HEK293 (cell line): ENCODE measurements around the gene C17orf67.
A peak's percentile ranks its signal among the peaks of the same experiment; 100 is the strongest.

Experiments
- ATF2 ChIP-seq: fragments of 450-650 bp; formaldehyde crosslinking; IDR thresholded peaks from 2 replicates; pipeline ENCODE4 v1.5.1; 2016; ENCODE audit warnings: missing biosample characterization, missing genetic modification characterization, low read depth
- CTCF ChIP-seq: fragments of 450-650 bp; formaldehyde crosslinking; IDR thresholded peaks from 2 replicates; pipeline ENCODE4 v1.5.1; 2016; ENCODE audit warnings: missing biosample characterization, missing genetic modification characterization
- GLI2 ChIP-seq: fragments of 450-650 bp; formaldehyde crosslinking; IDR thresholded peaks from 2 replicates; pipeline ENCODE4; 2017; ENCODE audit warnings: missing biosample characterization, missing genetic modification characterization, low read depth, borderline replicate concordance
- REST ChIP-seq: fragments of 450-650 bp; formaldehyde crosslinking; IDR thresholded peaks from 2 replicates; pipeline ENCODE4 v1.5.1; 2016; ENCODE audit warnings: missing biosample characterization, missing genetic modification characterization
- SCRT1 ChIP-seq: fragments of 450-650 bp; formaldehyde crosslinking; IDR thresholded peaks from 2 replicates; pipeline ENCODE4 v1.5.1; 2016; ENCODE audit warnings: missing biosample characterization, missing genetic modification characterization, borderline replicate concordance
- SETDB1 ChIP-seq: IDR thresholded peaks from one replicate; pipeline ENCODE4 v1.6.1; 2017; ENCODE audit warnings: mild to moderate bottlenecking, low read length, moderate library complexity, mixed read lengths; ENCODE audit not compliant: insufficient read length
- TRIM28 ChIP-seq: IDR thresholded peaks from 2 replicates; pipeline ENCODE4 v1.6.1; 2011; ENCODE audit warnings: low read length, control low read depth, borderline replicate concordance
- ZBTB1 ChIP-seq: fragments of 450-650 bp; formaldehyde crosslinking; IDR thresholded peaks from 2 replicates; pipeline ENCODE4 v1.5.1; 2016; ENCODE audit warnings: missing biosample characterization, missing genetic modification characterization
- ZBTB11 ChIP-seq: fragments of 450-650 bp; formaldehyde crosslinking; conservative IDR thresholded peaks from 2 replicates; pipeline ENCODE4 v1.5.1; 2016; ENCODE audit warnings: low read depth, missing biosample characterization, missing genetic modification characterization
- ZBTB20 ChIP-seq: fragments of 450-650 bp; formaldehyde crosslinking; IDR thresholded peaks from 2 replicates; pipeline ENCODE4 v1.5.1; 2016; ENCODE audit warnings: missing biosample characterization, missing genetic modification characterization
- ZBTB26 ChIP-seq: fragments of 450-650 bp; formaldehyde crosslinking; optimal IDR thresholded peaks from 2 replicates; pipeline ENCODE3; 2016; ENCODE audit warnings: missing biosample characterization, mild to moderate bottlenecking, missing genetic modification characterization
- ZEB2 ChIP-seq: fragments of 450-650 bp; formaldehyde crosslinking; IDR thresholded peaks from 2 replicates; pipeline ENCODE4 v1.5.1; 2016; ENCODE audit warnings: missing biosample characterization, missing genetic modification characterization
- ZNF140 ChIP-seq: fragments of 450-650 bp; formaldehyde crosslinking; IDR thresholded peaks from 2 replicates; pipeline ENCODE4 v1.5.1; 2016; ENCODE audit warnings: missing biosample characterization, missing genetic modification characterization
- ZNF157 ChIP-seq: fragments of 450-650 bp; formaldehyde crosslinking; IDR thresholded peaks from 2 replicates; pipeline ENCODE4 v1.5.1; 2016; ENCODE audit warnings: missing biosample characterization, missing genetic modification characterization
- ZNF19 ChIP-seq: fragments of 450-650 bp; formaldehyde crosslinking; IDR thresholded peaks from 2 replicates; pipeline ENCODE4; 2016; ENCODE audit warnings: missing biosample characterization, missing genetic modification characterization, low read depth
- ZNF223 ChIP-seq: fragments of 450-650 bp; formaldehyde crosslinking; IDR thresholded peaks from 2 replicates; pipeline ENCODE4 v1.5.1; 2016; ENCODE audit warnings: missing biosample characterization, missing genetic modification characterization
- ZNF335 ChIP-seq: fragments of 450-650 bp; formaldehyde crosslinking; conservative IDR thresholded peaks from 2 replicates; pipeline ENCODE4 v1.5.1; 2016; ENCODE audit warnings: missing biosample characterization, missing genetic modification characterization
- ZNF391 ChIP-seq: fragments of 450-650 bp; formaldehyde crosslinking; IDR thresholded peaks from 2 replicates; pipeline ENCODE4 v1.5.1; 2016; ENCODE audit warnings: low read depth, missing biosample characterization, missing genetic modification characterization, borderline replicate concordance
- ZNF394 ChIP-seq: fragments of 450-650 bp; formaldehyde crosslinking; IDR thresholded peaks from 2 replicates; pipeline ENCODE4 v1.5.1; 2016; ENCODE audit warnings: missing biosample characterization, missing genetic modification characterization, mild to moderate bottlenecking, moderate library complexity, borderline replicate concordance
- ZNF530 ChIP-seq: fragments of 450-650 bp; formaldehyde crosslinking; IDR thresholded peaks from 2 replicates; pipeline ENCODE4 v1.5.1; 2016; ENCODE audit warnings: low read depth, missing biosample characterization, missing genetic modification characterization
- ZNF580 ChIP-seq: fragments of 450-650 bp; formaldehyde crosslinking; IDR thresholded peaks from 2 replicates; pipeline ENCODE4 v1.5.1; 2016; ENCODE audit warnings: missing biosample characterization, missing genetic modification characterization
- ZNF629 ChIP-seq: fragments of 450-650 bp; formaldehyde crosslinking; IDR thresholded peaks from 2 replicates; pipeline ENCODE4 v1.5.1; 2017; ENCODE audit warnings: missing biosample characterization, missing genetic modification characterization
- ZNF791 ChIP-seq: fragments of 450-650 bp; formaldehyde crosslinking; IDR thresholded peaks from 2 replicates; pipeline ENCODE4 v1.5.1; 2016; ENCODE audit warnings: missing biosample characterization, missing genetic modification characterization
- ZNF792 ChIP-seq: fragments of 450-650 bp; formaldehyde crosslinking; IDR thresholded peaks from 2 replicates; pipeline ENCODE4 v1.5.1; 2016; ENCODE audit warnings: missing biosample characterization, missing genetic modification characterization
- ZNF830 ChIP-seq: fragments of 450-650 bp; IDR thresholded peaks from 2 replicates; pipeline ENCODE4 v1.5.0; 2018; ENCODE audit warnings: missing biosample characterization, missing genetic modification characterization, low read depth, mild to moderate bottlenecking, moderate library complexity
- ZSCAN30 ChIP-seq: fragments of 450-650 bp; IDR thresholded peaks from 2 replicates; pipeline ENCODE4 v1.5.1; 2018; ENCODE audit warnings: missing biosample characterization, mild to moderate bottlenecking, missing genetic modification characterization, moderate library complexity
- ZSCAN4 ChIP-seq: fragments of 450-650 bp; formaldehyde crosslinking; IDR thresholded peaks from 2 replicates; pipeline ENCODE4 v1.5.1; 2017; ENCODE audit warnings: missing biosample characterization, missing genetic modification characterization
- ZXDB ChIP-seq: fragments of 450-650 bp; formaldehyde crosslinking; IDR thresholded peaks from 2 replicates; pipeline ENCODE4 v1.5.1; 2016; ENCODE audit warnings: missing biosample characterization, missing genetic modification characterization

C17orf67 gene

GRCh38 chr17:56807723-56808122 is 26.0 kb downstream of the C17orf67 start (continued):
- TF ChIP-seq ZBTB11 (tag by site-specific recombination) (peak; percentile 76), ZXDB (tag by site-specific recombination) (peak; percentile 28; the same call in 1 of the 2 replicates), ZNF157 (tag by site-specific recombination) (no peak), ZEB2 (tag by site-specific recombination) (no peak), ZNF394 (tag by site-specific recombination) (peak; percentile 73; the same call in 1 of the 2 replicates), ZNF19 (tag by site-specific recombination) (no peak), ZNF335 (tag by site-specific recombination) (no peak), ZBTB20 (tag by site-specific recombination) (no peak), CTCF (tag by site-specific recombination) (no peak), TRIM28 (no peak), ZNF530 (tag by site-specific recombination) (no peak), ZBTB1 (tag by site-specific recombination) (no peak), GLI2 (tag by site-specific recombination) (no peak; the same call in 1 of the 2 replicates), ZNF830 (tag by site-specific recombination) (no peak), ZNF629 (tag by site-specific recombination) (no peak), ZSCAN30 (no peak), ZNF223 (tag by site-specific recombination) (no peak), ZBTB26 (tag by site-specific recombination) (no peak), ZNF580 (no peak), REST (tag by site-specific recombination) (peak; percentile 55; the same call in 1 of the 2 replicates), ZNF391 (tag by site-specific recombination) (no peak), ZSCAN4 (tag by site-specific recombination) (no peak), ZNF792 (tag by site-specific recombination) (no peak), SCRT1 (tag by site-specific recombination) (no peak), ZNF791 (tag by site-specific recombination) (no peak), ATF2 (tag by site-specific recombination) (no peak), SETDB1 (no peak), ZNF140 (tag by site-specific recombination) (peak; percentile 47; the same call in 1 of the 2 replicates)
